ENCODE results near the gene GAMT.

GAMT gene

DNA sequence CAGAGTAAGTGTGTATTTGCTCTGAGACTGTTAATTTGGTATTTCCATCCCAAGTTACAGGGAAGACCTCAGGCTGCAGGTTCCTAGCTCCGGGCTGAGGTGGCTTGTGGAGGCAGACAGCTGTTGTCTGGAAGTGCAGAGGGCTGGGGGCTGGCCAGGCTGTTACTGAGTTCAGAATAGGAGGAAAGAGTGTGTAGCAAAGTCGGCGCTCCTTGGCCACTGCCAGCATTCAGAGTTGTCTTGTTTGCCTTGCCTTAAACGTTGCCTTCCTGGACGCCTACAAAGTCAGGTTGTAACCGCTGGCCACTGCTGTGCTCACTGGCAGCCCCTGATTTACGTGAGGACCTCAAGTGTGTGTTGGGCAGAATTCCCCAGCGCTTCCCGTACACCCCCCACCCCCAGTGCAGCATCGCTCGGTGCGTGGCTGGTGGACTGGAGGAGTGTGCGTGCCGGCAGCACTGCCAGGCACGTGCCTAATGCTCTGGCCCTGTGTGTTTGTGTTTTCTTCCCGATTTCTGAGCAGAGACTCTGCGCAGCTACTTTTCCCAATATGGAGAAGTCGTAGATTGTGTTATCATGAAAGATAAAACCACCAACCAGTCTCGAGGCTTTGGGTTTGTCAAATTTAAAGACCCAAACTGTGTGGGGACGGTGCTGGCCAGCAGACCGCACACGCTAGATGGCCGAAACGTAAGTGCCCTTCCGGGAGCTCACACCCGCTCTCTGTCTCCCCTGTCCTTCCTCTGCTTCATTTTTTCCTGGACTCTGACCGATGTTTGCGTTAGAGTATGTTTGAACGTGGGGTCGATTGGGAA lies 16.5 kb upstream of the GAMT start:
- peak; percentile 18 for DNase-seq (ENCODE audit: low read depth)
- no peak overlapping the region for H3K4me3 ChIP-seq (ENCODE audit: low read depth, low read length)
- TF ChIP-seq, protein P1, sequence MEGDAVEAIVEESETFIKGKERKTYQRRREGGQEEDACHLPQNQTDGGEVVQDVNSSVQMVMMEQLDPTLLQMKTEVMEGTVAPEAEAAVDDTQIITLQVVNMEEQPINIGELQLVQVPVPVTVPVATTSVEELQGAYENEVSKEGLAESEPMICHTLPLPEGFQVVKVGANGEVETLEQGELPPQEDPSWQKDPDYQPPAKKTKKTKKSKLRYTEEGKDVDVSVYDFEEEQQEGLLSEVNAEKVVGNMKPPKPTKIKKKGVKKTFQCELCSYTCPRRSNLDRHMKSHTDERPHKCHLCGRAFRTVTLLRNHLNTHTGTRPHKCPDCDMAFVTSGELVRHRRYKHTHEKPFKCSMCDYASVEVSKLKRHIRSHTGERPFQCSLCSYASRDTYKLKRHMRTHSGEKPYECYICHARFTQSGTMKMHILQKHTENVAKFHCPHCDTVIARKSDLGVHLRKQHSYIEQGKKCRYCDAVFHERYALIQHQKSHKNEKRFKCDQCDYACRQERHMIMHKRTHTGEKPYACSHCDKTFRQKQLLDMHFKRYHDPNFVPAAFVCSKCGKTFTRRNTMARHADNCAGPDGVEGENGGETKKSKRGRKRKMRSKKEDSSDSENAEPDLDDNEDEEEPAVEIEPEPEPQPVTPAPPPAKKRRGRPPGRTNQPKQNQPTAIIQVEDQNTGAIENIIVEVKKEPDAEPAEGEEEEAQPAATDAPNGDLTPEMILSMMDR (conservative IDR thresholded peaks at IDR 0.05; ENCODE audit: low read depth, low read length) = no peak

GRCh38 chr19:1417145-1417544 lies 15.8 kb upstream of the GAMT start:
- TF ChIP-seq, protein P1 (conservative IDR thresholded peaks at IDR 0.05; ENCODE audit: low read depth, low read length) = no peak
- peak; percentile 88 for DNase-seq (ENCODE audit: low read depth)

GRCh38 chr19:1416014-1416841 lies 14.9 kb upstream of the GAMT start:
- peak; percentile 61 for DNase-seq (ENCODE audit: low read depth)
- H3K4me3 ChIP-seq (ENCODE audit: low read depth, low read length) = no peak overlapping the region
- TF ChIP-seq, protein P1 (conservative IDR thresholded peaks at IDR 0.05; ENCODE audit: low read depth, low read length) = peak; percentile 9

More at GRCh38 chr19:1417145-1417544, 15.8 kb upstream of the GAMT start:
- no peak overlapping the region for H3K4me3 ChIP-seq (ENCODE audit: low read depth, low read length)

DNA sequence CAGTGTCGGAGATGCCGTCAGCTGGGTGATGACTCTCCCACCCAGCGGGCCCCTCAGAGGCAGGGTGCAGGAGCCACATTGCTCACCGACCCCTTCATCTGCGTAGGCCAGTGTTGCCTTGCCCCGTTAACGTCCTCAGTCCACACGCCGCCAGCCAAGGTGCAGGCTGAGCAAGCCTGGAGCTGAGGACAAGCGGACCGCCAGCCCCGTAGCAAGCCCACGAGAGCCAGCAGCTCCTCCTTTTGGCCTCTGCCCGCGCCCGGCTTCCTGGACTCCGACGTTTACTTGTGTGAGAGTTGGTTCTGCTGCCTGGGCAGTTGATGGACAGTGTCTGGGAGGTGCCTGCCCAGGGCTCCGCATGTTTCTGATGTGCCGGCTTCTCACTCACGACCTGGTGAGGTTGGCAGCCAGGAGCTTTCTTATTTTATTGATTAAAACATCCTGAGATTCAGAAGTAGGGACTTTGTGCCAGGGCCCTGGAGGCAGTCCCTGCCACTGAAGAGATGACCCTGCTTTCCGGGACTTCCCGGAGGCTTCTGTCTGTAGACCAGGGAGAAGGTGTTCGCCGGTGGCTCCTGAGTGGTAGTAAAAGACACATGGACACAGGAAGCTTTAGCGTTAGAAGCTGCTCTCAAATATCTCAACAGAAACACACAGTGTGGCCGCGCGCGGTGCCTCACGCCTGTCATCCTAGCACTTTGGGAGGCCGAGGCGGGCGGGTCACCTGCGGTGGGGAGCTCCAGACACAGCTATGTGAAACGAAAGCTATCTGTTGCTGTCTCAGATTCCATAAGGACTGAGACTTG lies 11.9 kb upstream of the GAMT start:
- TF ChIP-seq, protein P1 (conservative IDR thresholded peaks at IDR 0.05; ENCODE audit: low read depth, low read length) = no peak
- no peak for DNase-seq (ENCODE audit: low read depth)

DNA sequence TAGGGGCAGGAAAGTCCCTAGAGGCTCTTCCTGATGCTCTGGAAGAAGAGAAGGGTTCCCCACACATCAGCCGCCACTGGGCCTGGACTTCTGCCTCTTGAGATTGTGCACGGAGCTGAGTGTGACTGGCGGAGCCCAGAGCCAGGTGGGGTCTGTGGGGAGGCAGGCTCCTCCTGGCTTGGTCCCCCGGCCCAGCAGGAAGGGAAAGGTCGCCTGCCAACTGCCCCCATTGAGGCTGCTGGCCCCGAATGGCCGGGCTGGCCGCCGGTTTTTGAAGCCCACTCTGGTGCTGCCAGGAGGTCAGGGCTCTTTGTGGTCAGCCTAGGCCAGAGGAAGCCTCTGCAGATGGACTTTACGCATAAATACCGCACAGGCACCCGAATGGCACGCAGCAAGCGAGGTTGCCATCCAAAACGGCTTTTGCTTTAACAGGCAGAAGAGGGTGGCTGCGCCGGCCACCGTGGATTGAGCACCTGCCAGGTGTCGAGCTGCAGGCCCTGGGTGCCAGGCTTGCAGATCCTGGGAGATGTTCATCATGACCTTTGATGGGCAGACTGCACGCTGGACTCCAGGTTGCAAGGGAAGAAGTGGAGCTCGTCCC lies 11.1 kb upstream of the GAMT start:
- TF ChIP-seq, protein P1 (conservative IDR thresholded peaks at IDR 0.05; ENCODE audit: low read depth, low read length) = no peak
- DNase-seq (ENCODE audit: low read depth) = no peak
- H3K4me3 ChIP-seq (ENCODE audit: low read depth, low read length) = no peak overlapping the region

More for the DNA sequence above, 11.9 kb upstream of the GAMT start:
- no peak overlapping the region for H3K4me3 ChIP-seq (ENCODE audit: low read depth, low read length)

Measured in choroid plexus epithelial cell (primary cell).